ENCODE results near the gene MATCAP1. TPM values are rescaled to one million over a fixed set of nuclear protein-coding genes. Genes with fewer than 3 reads are reported as not detected.

MATCAP1 gene
- polyA plus RNA-seq, 1 donor (not counting 4 experiments of a cell fraction or from before 2014, with no cell fraction given) = 13.3 TPM

- no peaks in the 10 kb centered on the region for H3K27me3 ChIP-seq (ENCODE audit: control insufficient read depth, extremely low read depth, insufficient read depth, low read length)
- H2AFZ ChIP-seq (ENCODE audit: control insufficient read depth, low read length) = no peak overlapping the region
- H3K4me1 ChIP-seq (ENCODE audit: control insufficient read depth, extremely low read depth, insufficient read depth, low read length) = peaks cover 34% of the 10 kb centered on the region
- peaks cover 4% of the 10 kb centered on the region for H4K20me1 ChIP-seq (ENCODE audit: control insufficient read depth, extremely low read depth, insufficient read depth, low read length)
- H3K79me2 ChIP-seq (ENCODE audit: control insufficient read depth, insufficient read depth, low read length) = peaks cover 52% of the 10 kb centered on the region
- TF ChIP-seq EZH2 (IDR thresholded peaks at IDR 0.05; ENCODE audit: low read length) (no peak), CTCF (optimal IDR thresholded peaks at IDR 0.05 in 1 of 3, IDR thresholded peaks at IDR 0.05 in 1 of 3, conservative IDR thresholded peaks at IDR 0.05 in 1 of 3; ENCODE audit: extremely low read depth in 1 of 3, insufficient read depth in 2 of 3, low read length in 3 of 3) (no peak)
- FAIRE-seq (no peak), DNase-seq (ENCODE audit: low read depth, low spot score) (no peak)
- H3K4me3 ChIP-seq (ENCODE audit: control insufficient read depth in 2 of 3, extremely low read depth in 1 of 3, insufficient read depth in 2 of 3, low read depth in 1 of 3, low read length in 3 of 3) = no peak overlapping the region
- H3K27ac ChIP-seq (ENCODE audit: control insufficient read depth, insufficient read depth, low read length) = no peak overlapping the region
- no peak overlapping the region for H3K4me2 ChIP-seq (ENCODE audit: control insufficient read depth, extremely low read depth, insufficient read depth, low read depth, low read length)
- no peaks in the 10 kb centered on the region for H3K9me3 ChIP-seq (ENCODE audit: control insufficient read depth, low read depth, low read length)
- H3K9me1 ChIP-seq (ENCODE audit: control insufficient read depth, extremely low read depth, insufficient read depth, low read length) = peaks cover 3% of the 10 kb centered on the region
- peaks cover 29 to 48% of the 10 kb centered on the region in 2 experiments for H3K36me3 ChIP-seq (ENCODE audit: control insufficient read depth in 2 of 2, extremely low read depth in 1 of 2, insufficient read depth in 2 of 2, low read length in 2 of 2)
- no peak overlapping the region for H3K9ac ChIP-seq (ENCODE audit: control insufficient read depth, extremely low read depth, insufficient read depth, low read length)
- dilution Hi-C loops (cut with MboI; ENCODE audit: extremely low pct_ligation_motif_present, low sequenced_read_pairs) = no loop called here
Measured at GRCh38 chr16:67195676-67196075, 11.9 kb upstream of the MATCAP1 start.

GRCh38 chr16:67194260-67194659 lies 10.5 kb upstream of the MATCAP1 start:
- no peak overlapping the region for H3K4me3 ChIP-seq (ENCODE audit: control insufficient read depth in 2 of 3, extremely low read depth in 1 of 3, insufficient read depth in 2 of 3, low read depth in 1 of 3, low read length in 3 of 3)
- TF ChIP-seq CTCF (optimal IDR thresholded peaks at IDR 0.05 in 1 of 3, IDR thresholded peaks at IDR 0.05 in 1 of 3, conservative IDR thresholded peaks at IDR 0.05 in 1 of 3; ENCODE audit: extremely low read depth in 1 of 3, insufficient read depth in 2 of 3, low read length in 3 of 3) (no peak), EZH2 (IDR thresholded peaks at IDR 0.05; ENCODE audit: low read length) (no peak)
- H2AFZ ChIP-seq (ENCODE audit: control insufficient read depth, low read length) = no peak overlapping the region
- H4K20me1 ChIP-seq (ENCODE audit: control insufficient read depth, extremely low read depth, insufficient read depth, low read length) = peaks cover 4% of the 10 kb centered on the region
- no peak overlapping the region for H3K27ac ChIP-seq (ENCODE audit: control insufficient read depth, insufficient read depth, low read length)
- no peak overlapping the region for H3K4me2 ChIP-seq (ENCODE audit: control insufficient read depth, extremely low read depth, insufficient read depth, low read depth, low read length)
- no peaks in the 10 kb centered on the region for H3K27me3 ChIP-seq (ENCODE audit: control insufficient read depth, extremely low read depth, insufficient read depth, low read length)
- no peak overlapping the region for H3K9ac ChIP-seq (ENCODE audit: control insufficient read depth, extremely low read depth, insufficient read depth, low read length)
- peaks cover 44% of the 10 kb centered on the region for H3K79me2 ChIP-seq (ENCODE audit: control insufficient read depth, insufficient read depth, low read length)
- H3K9me3 ChIP-seq (ENCODE audit: control insufficient read depth, low read depth, low read length) = no peaks in the 10 kb centered on the region
- H3K4me1 ChIP-seq (ENCODE audit: control insufficient read depth, extremely low read depth, insufficient read depth, low read length) = peaks cover 30% of the 10 kb centered on the region
- peaks cover 2% of the 10 kb centered on the region for H3K9me1 ChIP-seq (ENCODE audit: control insufficient read depth, extremely low read depth, insufficient read depth, low read length)
- dilution Hi-C loops (cut with MboI; ENCODE audit: extremely low pct_ligation_motif_present, low sequenced_read_pairs) = no loop called here
- H3K36me3 ChIP-seq (ENCODE audit: control insufficient read depth in 2 of 2, extremely low read depth in 1 of 2, insufficient read depth in 2 of 2, low read length in 2 of 2) = peaks cover 27 to 48% of the 10 kb centered on the region in 2 experiments
- no peak for DNase-seq (ENCODE audit: low read depth, low spot score)
- no peak for FAIRE-seq
